Measurements from ENCODE around the gene CCDC197. TPM values are rescaled to one million over a fixed set of nuclear protein-coding genes. Genes with fewer than 3 reads are reported as not detected.

CCDC197 gene
- total and polyA plus RNA-seq, 2 of the 4 experiments (the other 2 are of a cell fraction), result not detected

DNA sequence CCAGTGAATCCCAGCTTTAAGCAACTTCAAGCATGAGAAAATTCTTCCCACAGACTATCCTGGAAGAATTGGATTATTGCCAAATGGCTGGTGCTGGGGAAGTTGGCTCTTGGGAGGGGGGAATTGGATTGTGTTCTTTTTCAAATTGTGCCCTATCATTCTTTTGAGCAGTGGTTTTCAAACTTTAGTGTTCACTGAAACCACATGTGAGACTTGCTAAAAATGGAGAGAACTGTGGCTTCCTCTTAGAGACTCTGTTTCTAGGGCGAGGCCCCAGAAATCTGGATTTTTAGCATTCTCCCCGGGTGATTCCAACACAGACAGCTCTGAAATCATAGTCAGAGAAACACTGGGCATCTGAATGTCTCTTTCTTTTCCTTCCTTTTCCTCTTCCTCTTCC is 14.7 kb downstream of the CCDC197 start:
- H4K5ac ChIP-seq (ENCODE audit: low read depth, low read length), result no peak overlapping the region
- peaks cover 41% of the 10 kb centered on the region; the same call in 1 of the 2 replicates for H3K27me3 ChIP-seq (ENCODE audit: control insufficient read depth, insufficient read depth, low read length)
- no peaks in the 10 kb centered on the region for H3K9me3 ChIP-seq (ENCODE audit: control insufficient read depth, insufficient read depth, low read length)
- no peak overlapping the region for H2AFZ ChIP-seq (replicated peaks; ENCODE audit: low read length, poor library complexity)
- no peak overlapping the region for H3K27ac ChIP-seq (ENCODE audit: insufficient read depth, low read length)
- no peak overlapping the region for H4K8ac ChIP-seq (ENCODE audit: low read depth in 2 of 2, low read length in 2 of 2)
- no peak overlapping the region for H3K9ac ChIP-seq (ENCODE audit: low read depth, low read length)
- ChIA-PET CTCF (no interaction called here), POLR2A (ENCODE audit: unreplicated experiment) (interaction anchor here (1.0 kb wide), 1 partner anchor 118 kb away, joined by 12 read pairs; the partner anchor contains the start of gene IFI27L2)
- H2BK120ac ChIP-seq (ENCODE audit: low read depth, low read length), result no peak overlapping the region
- H3K14ac ChIP-seq (replicated peaks; ENCODE audit: low read depth, low read length), result no peak overlapping the region
- WGBS, 2 experiments (ENCODE audit: extremely low coverage in 2 of 2, insufficient read length in 1 of 2), result 80% methylated on average over 1 of the region's 2 CpGs; no CpG with 5 or more reads in 1 of the 2 experiments
- in situ Hi-C loops (cut with MboI; ENCODE audit: low sequenced_read_pairs) (no loop called here), intact Hi-C loops (cut with micrococcal nuclease) (no loop called here), dilution Hi-C loops (cut with HindIII; ENCODE audit: low sequenced_read_pairs, unreplicated experiment) (no loop called here)
- no peak overlapping the region for H3K4ac ChIP-seq (ENCODE audit: low read depth, low read length)
- TF ChIP-seq FOS (IDR thresholded peaks at IDR 0.05; ENCODE audit: low read depth, low read length) (no peak), CEBPB (IDR thresholded peaks at IDR 0.05; ENCODE audit: low read depth, low read length) (no peak), BHLHE40 (IDR thresholded peaks at IDR 0.05; ENCODE audit: low read depth, low read length) (no peak), SMC3 (IDR thresholded peaks at IDR 0.05; ENCODE audit: low read depth, low read length) (no peak), RCOR1 (IDR thresholded peaks at IDR 0.05; ENCODE audit: insufficient replicate concordance, low read length) (no peak), RFX5 (IDR thresholded peaks at IDR 0.05; ENCODE audit: low read depth, low read length) (no peak), NFE2L2 (IDR thresholded peaks at IDR 0.05; ENCODE audit: low read depth, low read length) (no peak)
- TF ChIP-seq, protein P1, sequence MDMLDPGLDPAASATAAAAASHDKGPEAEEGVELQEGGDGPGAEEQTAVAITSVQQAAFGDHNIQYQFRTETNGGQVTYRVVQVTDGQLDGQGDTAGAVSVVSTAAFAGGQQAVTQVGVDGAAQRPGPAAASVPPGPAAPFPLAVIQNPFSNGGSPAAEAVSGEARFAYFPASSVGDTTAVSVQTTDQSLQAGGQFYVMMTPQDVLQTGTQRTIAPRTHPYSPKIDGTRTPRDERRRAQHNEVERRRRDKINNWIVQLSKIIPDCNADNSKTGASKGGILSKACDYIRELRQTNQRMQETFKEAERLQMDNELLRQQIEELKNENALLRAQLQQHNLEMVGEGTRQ (IDR thresholded peaks at IDR 0.05; ENCODE audit: low read depth, low read length), result no peak
- H2AK5ac ChIP-seq (ENCODE audit: low read depth, low read length), result no peak overlapping the region
- H3K4me2 ChIP-seq (ENCODE audit: low read depth, low read length), result no peak overlapping the region
- H4K91ac ChIP-seq (ENCODE audit: insufficient read depth, low read depth, low read length), result no peak overlapping the region
- no peak overlapping the region for H3K23ac ChIP-seq (ENCODE audit: low read depth, low read length)
- no peak overlapping the region for H3K18ac ChIP-seq (ENCODE audit: low read depth, low read length)
- H3K4me1 ChIP-seq (ENCODE audit: control insufficient read depth, insufficient read depth, low read length), result no peaks in the 10 kb centered on the region
- DNase-seq, result no peak
- no peak overlapping the region for H2AK9ac ChIP-seq (replicated peaks; ENCODE audit: low read depth, low read length, poor library complexity)
- no peak for ATAC-seq (ENCODE audit: low read depth)
- H3K79me1 ChIP-seq (ENCODE audit: low read depth in 1 of 2, low read length in 2 of 2), result no peaks in the 10 kb centered on the region
- no peak overlapping the region for H2BK15ac ChIP-seq (ENCODE audit: low read depth, low read length)
- H2BK5ac ChIP-seq (ENCODE audit: low read depth, low read length, poor library complexity, severe bottlenecking), result no peak overlapping the region
- no peak overlapping the region for H2BK20ac ChIP-seq (ENCODE audit: low read depth, low read length)
- no TSS peak for BruUV-seq (replicated peaks)
- no peak overlapping the region for H3K56ac ChIP-seq (ENCODE audit: extremely low read depth, insufficient read depth, low read length)
- no peaks in the 10 kb centered on the region for H4K20me1 ChIP-seq (ENCODE audit: insufficient read depth, low read length)
- H3K4me3 ChIP-seq (ENCODE audit: insufficient read depth, low read depth, low read length), result no peak overlapping the region
- H3K36me3 ChIP-seq (ENCODE audit: control insufficient read depth, insufficient read depth, low read length), result no peaks in the 10 kb centered on the region
- no peaks in the 10 kb centered on the region for H3K9me1 ChIP-seq (ENCODE audit: insufficient read depth, low read length)

Measured in IMR-90 (cell line).